CD4-positive, alpha-beta T cell treated with Interleukin-15 for 4 hours (primary cell): ENCODE results near the gene GSX2.

Source experiments
- DNase-seq: peaks from one replicate; pipeline ENCODE4 v3.0.0-alpha.2; 2020; ENCODE audit warnings: low spot score

The GSX2 gene

GRCh38 chr4:54077812-54078211, 22.2 kb upstream of the GSX2 start:
- no peak for DNase-seq

- no peak for DNase-seq
Observed at GRCh38 chr4:54082168-54082567, 17.8 kb upstream of the GSX2 start.

- DNase-seq = no peak
Observed at GRCh38 chr4:54085284-54085683, 14.7 kb upstream of the GSX2 start.

GRCh38 chr4:54089875-54090274, 10.1 kb upstream of the GSX2 start:
- DNase-seq = no peak

- DNase-seq = no peak
Observed at GRCh38 chr4:54090404-54090803, 9.6 kb upstream of the GSX2 start.

GRCh38 chr4:54090804-54091623, 8.9 kb upstream of the GSX2 start:
- DNase-seq = peak; percentile 6

GRCh38 chr4:54091637-54092404, 8.1 kb upstream of the GSX2 start:
- peak; percentile 85 for DNase-seq

GRCh38 chr4:54092405-54093323, 7.3 kb upstream of the GSX2 start:
- no peak for DNase-seq

- no peak for DNase-seq
Observed at GRCh38 chr4:54093324-54094240, 6.4 kb upstream of the GSX2 start.

GRCh38 chr4:54094451-54094850, 5.5 kb upstream of the GSX2 start:
- no peak for DNase-seq

GRCh38 chr4:54095110-54095825, 4.7 kb upstream of the GSX2 start:
- DNase-seq = no peak

GRCh38 chr4:54096295-54096962, 3.5 kb upstream of the GSX2 start:
- DNase-seq = no peak

GRCh38 chr4:54097152-54097551, 2.8 kb upstream of the GSX2 start:
- DNase-seq = no peak

GRCh38 chr4:54098375-54098774, 1.6 kb upstream of the GSX2 start:
- no peak for DNase-seq

GRCh38 chr4:54099287-54099747, 646 bp upstream of the GSX2 start:
- DNase-seq = no peak

GRCh38 chr4:54100595-54101189, 729 bp downstream of the GSX2 start:
- DNase-seq = no peak

- no peak for DNase-seq
Observed at GRCh38 chr4:54101190-54102041, 1.5 kb downstream of the GSX2 start.

- no peak for DNase-seq
Observed at GRCh38 chr4:54102531-54103106, 2.7 kb downstream of the GSX2 start.
